Endodermal cell (in vitro differentiated cells): Measurements from ENCODE around the gene SEC14L1. TPM values are rescaled to one million over a fixed set of nuclear protein-coding genes. Genes with fewer than 3 reads are reported as not detected.
"Not testable (repeated sequence)": the region's sequence is repeated elsewhere in the genome, so short reads cannot be mapped to it uniquely, and the experiment has no call there.

Experiments used
- DNase-seq: peaks from one replicate; pipeline ENCODE4 v3.0.0-alpha.2; 2017
- H3K27ac ChIP-seq: 2 replicates; pipeline ENCODE4 v1.5.1; 2013; ENCODE audit warnings: mild to moderate bottlenecking, low read depth, low read length, moderate library complexity
- H3K27me3 ChIP-seq: 2 replicates; pipeline ENCODE4 v1.6.1; 2013; ENCODE audit warnings: mild to moderate bottlenecking, low read length, moderate library complexity; ENCODE audit not compliant: insufficient read depth, control insufficient read depth, poor library complexity, severe bottlenecking
- H3K36me3 ChIP-seq: 2 replicates; pipeline ENCODE4 v1.7.0; 2013; ENCODE audit warnings: mild to moderate bottlenecking, low read length, moderate library complexity; ENCODE audit not compliant: control insufficient read depth, insufficient read depth
- H3K4me1 ChIP-seq: one replicate; pipeline ENCODE4 v1.7.0; 2013; ENCODE audit warnings: low read length; ENCODE audit not compliant: control insufficient read depth, insufficient read depth
- H3K4me3 ChIP-seq: 2 replicates; pipeline ENCODE4 v1.5.1; 2013; ENCODE audit warnings: mild to moderate bottlenecking, low read length, moderate library complexity
- H3K9ac ChIP-seq: 2 replicates; pipeline ENCODE4 v1.6.1; 2013; ENCODE audit warnings: mild to moderate bottlenecking, low read length, moderate library complexity; ENCODE audit not compliant: poor library complexity, severe bottlenecking; ENCODE audit errors: extremely low read depth
- H3K9me3 ChIP-seq: 2 replicates; pipeline ENCODE4 v1.6.1; 2013; ENCODE audit warnings: mild to moderate bottlenecking, low read length, moderate library complexity; ENCODE audit not compliant: control insufficient read depth
- H3K27ac Mint-ChIP-seq: 2 replicates; pipeline ENCODE4 v1.8.0; 2020; ENCODE audit warnings: mixed read lengths
- H3K27me3 Mint-ChIP-seq: 2 replicates; pipeline ENCODE4 v1.8.0; 2021; ENCODE audit warnings: mild to moderate bottlenecking, mixed read lengths; ENCODE audit not compliant: insufficient read depth
- H3K36me3 Mint-ChIP-seq: 2 replicates; pipeline ENCODE4 v1.8.0; 2020; ENCODE audit warnings: low read depth, mixed read lengths
- H3K4me1 Mint-ChIP-seq: 2 replicates; pipeline ENCODE4 v1.8.0; 2020; ENCODE audit warnings: mixed read lengths
- H3K4me3 Mint-ChIP-seq: 2 replicates; pipeline ENCODE4 v1.8.0; 2020; ENCODE audit warnings: mild to moderate bottlenecking, moderate library complexity, mixed read lengths
- H3K9me3 Mint-ChIP-seq: 2 replicates; pipeline ENCODE4 v1.8.0; 2020; ENCODE audit warnings: mild to moderate bottlenecking, mixed read lengths
- WGBS, 2 experiments: methylation state at CpG; one replicate each; pipeline versions ENCODE4 v1.1.5 to v1.1.7; 2013; ENCODE audit warnings: missing lambda C conversion rate in 2 of 2, mixed read lengths in 1 of 2; ENCODE audit not compliant: insufficient coverage in 1 of 2, insufficient read length in 1 of 2; 5-methylcytosine and 5-hydroxymethylcytosine counted together
- total RNA-seq, 2 donors: library from RNA; stranded (reverse); fragmentation: NEBNext Ultra II Directional in 1 of 2; extraction: Animal tissue kit (Norgen Biotek cat#: 25700) in 1 of 2; gene quantifications; 2 replicates in 1 of 2; 3 replicates in 1 of 2; pipeline ENCODE4 v1.2.1, GENCODE V29; 2021
- TF ChIP-seq, protein P1 (sequence below): fragments of 200-600 bp; sonication (generic); conservative IDR thresholded peaks from 2 replicates; pipeline ENCODE4 v1.5.0; 2021; ENCODE audit warnings: antibody characterized with exemption, mild to moderate bottlenecking

SEC14L1 gene
- total RNA-seq, 2 donors from 2014 or later: 77.0 to 87.4 TPM

- Histone ChIP-seq H3K4me3 (no peak overlapping the region), H3K9me3 (no peaks in the 10 kb centered on the region), H3K36me3 (no peaks in the 10 kb centered on the region), H3K27ac (no peak overlapping the region), H3K9ac (no peak overlapping the region), H3K27me3 (peaks cover 11% of the 10 kb centered on the region), H3K4me1 (no peaks in the 10 kb centered on the region)
- DNase-seq: no peak
- TF ChIP-seq, protein P1, sequence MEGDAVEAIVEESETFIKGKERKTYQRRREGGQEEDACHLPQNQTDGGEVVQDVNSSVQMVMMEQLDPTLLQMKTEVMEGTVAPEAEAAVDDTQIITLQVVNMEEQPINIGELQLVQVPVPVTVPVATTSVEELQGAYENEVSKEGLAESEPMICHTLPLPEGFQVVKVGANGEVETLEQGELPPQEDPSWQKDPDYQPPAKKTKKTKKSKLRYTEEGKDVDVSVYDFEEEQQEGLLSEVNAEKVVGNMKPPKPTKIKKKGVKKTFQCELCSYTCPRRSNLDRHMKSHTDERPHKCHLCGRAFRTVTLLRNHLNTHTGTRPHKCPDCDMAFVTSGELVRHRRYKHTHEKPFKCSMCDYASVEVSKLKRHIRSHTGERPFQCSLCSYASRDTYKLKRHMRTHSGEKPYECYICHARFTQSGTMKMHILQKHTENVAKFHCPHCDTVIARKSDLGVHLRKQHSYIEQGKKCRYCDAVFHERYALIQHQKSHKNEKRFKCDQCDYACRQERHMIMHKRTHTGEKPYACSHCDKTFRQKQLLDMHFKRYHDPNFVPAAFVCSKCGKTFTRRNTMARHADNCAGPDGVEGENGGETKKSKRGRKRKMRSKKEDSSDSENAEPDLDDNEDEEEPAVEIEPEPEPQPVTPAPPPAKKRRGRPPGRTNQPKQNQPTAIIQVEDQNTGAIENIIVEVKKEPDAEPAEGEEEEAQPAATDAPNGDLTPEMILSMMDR: no peak
- peaks cover 3% of the 10 kb centered on the region for H3K4me1 Mint-ChIP-seq
- H3K9me3 Mint-ChIP-seq: no peaks in the 10 kb centered on the region
- 88 to 90% methylated on average over 9 to 17 of the region's 17 CpGs for WGBS, 2 experiments
- peaks cover 25% of the 10 kb centered on the region for H3K27me3 Mint-ChIP-seq
- H3K36me3 Mint-ChIP-seq: no peaks in the 10 kb centered on the region
- H3K4me3 Mint-ChIP-seq: no peak overlapping the region
- no peak overlapping the region for H3K27ac Mint-ChIP-seq
These were observed 107.7 kb downstream of the SEC14L1 start for GRCh38 chr17:77248216-77249114.

- Mint-ChIP-seq H3K27ac (no peak overlapping the region), H3K4me3 (no peak overlapping the region), H3K27me3 (peaks cover 25% of the 10 kb centered on the region), H3K4me1 (peaks cover 6% of the 10 kb centered on the region), H3K36me3 (no peaks in the 10 kb centered on the region), H3K9me3 (no peaks in the 10 kb centered on the region)
- Histone ChIP-seq H3K27me3 (peaks cover 11% of the 10 kb centered on the region), H3K9ac (no peak overlapping the region), H3K27ac (no peak overlapping the region), H3K36me3 (no peaks in the 10 kb centered on the region), H3K4me3 (no peak overlapping the region), H3K4me1 (no peaks in the 10 kb centered on the region), H3K9me3 (no peaks in the 10 kb centered on the region)
- TF ChIP-seq, protein P1: no peak
- WGBS, 2 experiments: 87 to 93% methylated on average over 4 of the region's 4 CpGs
- no peak for DNase-seq
These were observed 110.9 kb downstream of the SEC14L1 start for GRCh38 chr17:77251622-77252183.

- not testable (repeated sequence) for H3K36me3 ChIP-seq, H3K4me1 Mint-ChIP-seq, H3K4me3 ChIP-seq, DNase-seq, H3K9me3 Mint-ChIP-seq, H3K27ac Mint-ChIP-seq, H3K9ac ChIP-seq, H3K36me3 Mint-ChIP-seq, H3K27ac ChIP-seq, H3K9me3 ChIP-seq, H3K4me1 ChIP-seq, H3K4me3 Mint-ChIP-seq
- peaks cover 24% of the 10 kb centered on the region for H3K27me3 Mint-ChIP-seq
- 72 to 76% methylated on average over 6 to 7 of the region's 7 CpGs for WGBS, 2 experiments
- H3K27me3 ChIP-seq: peaks cover 11% of the 10 kb centered on the region
These were observed 111.5 kb downstream of the SEC14L1 start for GRCh38 chr17:77252306-77252705.
